ENCODE measurements around the gene NDUFAF2. TPM values are rescaled to one million over a fixed set of nuclear protein-coding genes. Genes with fewer than 3 reads are reported as not detected.
A peak's percentile ranks its signal among the peaks of the same experiment; 100 is the strongest.

The NDUFAF2 gene
- total RNA-seq, 2 donors from 2014 or later: 16.6 to 17.9 TPM

- H3K36me3 ChIP-seq: no peaks in the 10 kb centered on the region
- WGBS: 43% methylated on average over 2 of the region's 2 CpGs
- no peak overlapping the region for H3K4me3 ChIP-seq
- H3K27ac ChIP-seq: no peak overlapping the region
- TF ChIP-seq POLR2AphosphoS5 (IDR thresholded peaks at IDR 0.05) (no peak), CTCF (IDR thresholded peaks at IDR 0.05) (peak in 1 of 4 experiments; percentile 44)
- no peaks in the 10 kb centered on the region for H3K9me3 ChIP-seq
- no peak for DNase-seq (ENCODE audit: low spot score)
- no peaks in the 10 kb centered on the region for H3K4me1 ChIP-seq (replicated peaks)
- H3K27me3 ChIP-seq (replicated peaks; ENCODE audit: insufficient read depth): no peaks in the 10 kb centered on the region
- intact Hi-C loops (cut with DNase I): no loop called here
Observed at GRCh38 chr5:60960591-60960990, 15.6 kb downstream of the NDUFAF2 start.

GRCh38 chr5:60961685-60962084 is 16.7 kb downstream of the NDUFAF2 start:
- TF ChIP-seq POLR2AphosphoS5 (IDR thresholded peaks at IDR 0.05): no peak
- no peak for TF ChIP-seq CTCF (IDR thresholded peaks at IDR 0.05)
- no peak for TF ChIP-seq POLR2A (IDR thresholded peaks at IDR 0.05)
- Histone ChIP-seq H3K27ac (no peak overlapping the region), H3K9me3 (no peaks in the 10 kb centered on the region), H3K4me1 (replicated peaks) (no peaks in the 10 kb centered on the region), H3K36me3 (no peaks in the 10 kb centered on the region), H3K27me3 (replicated peaks; ENCODE audit: insufficient read depth) (no peaks in the 10 kb centered on the region), H3K4me3 (no peak overlapping the region)
- no peak for DNase-seq (ENCODE audit: low spot score)
- 91% methylated on average over 2 of the region's 2 CpGs for WGBS
- intact Hi-C loops (cut with DNase I): no loop called here

GRCh38 chr5:60972231-60972630 is 27.2 kb downstream of the NDUFAF2 start:
- H3K9me3 ChIP-seq: no peaks in the 10 kb centered on the region
- no peaks in the 10 kb centered on the region for H3K4me1 ChIP-seq (replicated peaks)
- intact Hi-C loops (cut with DNase I): no loop called here
- H3K4me3 ChIP-seq: no peak overlapping the region
- no peaks in the 10 kb centered on the region for H3K36me3 ChIP-seq
- 95% methylated on average over 3 of the region's 3 CpGs for WGBS
- DNase-seq (ENCODE audit: low spot score): no peak
- TF ChIP-seq CTCF (IDR thresholded peaks at IDR 0.05): no peak
- no peak for TF ChIP-seq POLR2AphosphoS5 (IDR thresholded peaks at IDR 0.05)
- no peak for TF ChIP-seq POLR2A (IDR thresholded peaks at IDR 0.05)
- H3K27me3 ChIP-seq (replicated peaks; ENCODE audit: insufficient read depth): no peaks in the 10 kb centered on the region
- H3K27ac ChIP-seq: no peak overlapping the region

GRCh38 chr5:60977956-60978737 is 33.1 kb downstream of the NDUFAF2 start:
- no peaks in the 10 kb centered on the region for H3K9me3 ChIP-seq
- no peaks in the 10 kb centered on the region for H3K36me3 ChIP-seq
- no peak for DNase-seq (ENCODE audit: low spot score)
- no peaks in the 10 kb centered on the region for H3K27me3 ChIP-seq (replicated peaks; ENCODE audit: insufficient read depth)
- no peak overlapping the region for H3K27ac ChIP-seq
- WGBS: 89% methylated on average over 8 of the region's 9 CpGs
- intact Hi-C loops (cut with DNase I): no loop called here
- no peak overlapping the region for H3K4me3 ChIP-seq
- no peaks in the 10 kb centered on the region for H3K4me1 ChIP-seq (replicated peaks)
- TF ChIP-seq POLR2AphosphoS5 (IDR thresholded peaks at IDR 0.05): no peak
- no peak for TF ChIP-seq CTCF (IDR thresholded peaks at IDR 0.05)
- no peak for TF ChIP-seq POLR2A (IDR thresholded peaks at IDR 0.05)

- Histone ChIP-seq H3K27ac (no peak overlapping the region), H3K36me3 (no peaks in the 10 kb centered on the region), H3K4me3 (no peak overlapping the region), H3K4me1 (replicated peaks) (no peaks in the 10 kb centered on the region), H3K27me3 (replicated peaks; ENCODE audit: insufficient read depth) (no peaks in the 10 kb centered on the region), H3K9me3 (no peaks in the 10 kb centered on the region)
- TF ChIP-seq POLR2AphosphoS5 (IDR thresholded peaks at IDR 0.05) (no peak), POLR2A (IDR thresholded peaks at IDR 0.05) (no peak), CTCF (IDR thresholded peaks at IDR 0.05) (no peak)
- intact Hi-C loops (cut with DNase I): no loop called here
- 76% methylated on average over 1 of the region's 1 CpG for WGBS
- no peak for DNase-seq (ENCODE audit: low spot score)
Observed at GRCh38 chr5:60978968-60979367, 34.0 kb downstream of the NDUFAF2 start.

Data from prostate gland (tissue), 2 donors.